A549 (cell line): Measurements from ENCODE around the gene KIF5C.

Source experiments
- CBX2 ChIP-seq: fragments of 200-600 bp; sonication (generic); IDR thresholded peaks from 2 replicates; pipeline ENCODE4 v1.6.1; 2016; ENCODE audit warnings: low read depth, mild to moderate bottlenecking, borderline replicate concordance
- CHD2 ChIP-seq: fragments of 150-350 bp; IDR thresholded peaks from 2 replicates; pipeline ENCODE4 v1.6.1; 2014; ENCODE audit warnings: low read length; ENCODE audit not compliant: partially characterized antibody
- CTCF ChIP-seq: fragments of >200 bp; sonication (Bioruptor Twin); formaldehyde crosslinking; IDR thresholded peaks from 3 replicates; pipeline ENCODE4 v1.5.1; 2016
- KDM1A ChIP-seq: fragments of 200-600 bp; sonication (generic); IDR thresholded peaks from 2 replicates; pipeline ENCODE4 v1.6.1; 2016; ENCODE audit warnings: low read depth, mild to moderate bottlenecking
- NFE2L2 ChIP-seq: fragments of 150-350 bp; conservative IDR thresholded peaks from 2 replicates; pipeline ENCODE4 v1.6.1; 2014; ENCODE audit warnings: low read length
- NR3C1 ChIP-seq: fragments of >200 bp; sonication (Bioruptor Twin); formaldehyde crosslinking; IDR thresholded peaks from 3 replicates; pipeline ENCODE4 v1.6.1; 2017
- PBX3 ChIP-seq: IDR thresholded peaks from 2 replicates; pipeline ENCODE4 v1.6.1; 2012
- POLR2A ChIP-seq: IDR thresholded peaks from 2 replicates; pipeline ENCODE4 v1.6.1; 2012; ENCODE audit warnings: mild to moderate bottlenecking, low read length
- RARB ChIP-seq: fragments of 250-450 bp; sonication (Bioruptor Pico); IDR thresholded peaks from 2 replicates; pipeline ENCODE4 v1.8.0; 2021; ENCODE audit warnings: mild to moderate bottlenecking, moderate library complexity
- REST ChIP-seq: fragments of 200-600 bp; sonication (generic); IDR thresholded peaks from 2 replicates; pipeline ENCODE4 v1.6.1; 2016; ENCODE audit warnings: antibody characterized with exemption, mild to moderate bottlenecking, moderate library complexity
- USF2 ChIP-seq: fragments of 450-650 bp; IDR thresholded peaks from 2 replicates; pipeline ENCODE4 v1.6.1; 2014; ENCODE audit warnings: antibody characterized with exemption
- ZC3H11A ChIP-seq: fragments of 450-650 bp; IDR thresholded peaks from 2 replicates; pipeline ENCODE4 v1.6.1; 2014; ENCODE audit warnings: antibody characterized with exemption, mild to moderate bottlenecking

- no peak for TF ChIP-seq REST
- TF ChIP-seq RARB (CRISPR knock-in tag) = no peak
- TF ChIP-seq POLR2A = no peak
- no peak for TF ChIP-seq CHD2
- no peak for TF ChIP-seq NR3C1
- no peak for TF ChIP-seq USF2
- no peak for TF ChIP-seq CTCF
- TF ChIP-seq NFE2L2 = no peak
- no peak for TF ChIP-seq PBX3
- no peak for TF ChIP-seq ZC3H11A
- no peak for TF ChIP-seq KDM1A
- no peak for TF ChIP-seq CBX2
These were observed 103.1 kb downstream of the KIF5C start for GRCh38 chr2:148978026-148978685.
